ENCODE data around the gene CPSF3.
A peak's percentile ranks its signal among the peaks of the same experiment; 100 is the strongest.

CPSF3 gene

DNA sequence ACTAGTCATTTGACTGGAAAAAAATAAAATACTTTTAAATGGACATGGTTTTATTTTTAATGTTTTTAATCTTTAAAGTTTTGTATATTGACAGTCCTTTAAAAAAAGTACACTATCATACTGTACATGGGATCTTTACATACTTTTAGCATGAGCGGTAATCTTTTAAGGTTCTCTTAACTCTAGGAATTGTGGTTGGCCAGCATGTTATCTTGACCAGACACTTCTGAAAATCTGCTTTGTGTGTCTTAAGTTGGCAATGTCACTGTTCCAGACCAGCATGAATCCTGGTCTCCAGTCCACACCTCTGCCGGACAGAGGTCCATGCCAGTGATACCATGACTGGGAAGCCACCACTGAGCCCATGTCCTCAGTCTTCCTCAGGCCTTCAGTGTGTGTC is 17.8 kb upstream of the CPSF3 start:
- DNase-seq (ENCODE audit: low spot score): peak; percentile 28
- Histone ChIP-seq H3K4me3 (no peak overlapping the region), H3K27ac (no peak overlapping the region)
- TF ChIP-seq, protein P1, sequence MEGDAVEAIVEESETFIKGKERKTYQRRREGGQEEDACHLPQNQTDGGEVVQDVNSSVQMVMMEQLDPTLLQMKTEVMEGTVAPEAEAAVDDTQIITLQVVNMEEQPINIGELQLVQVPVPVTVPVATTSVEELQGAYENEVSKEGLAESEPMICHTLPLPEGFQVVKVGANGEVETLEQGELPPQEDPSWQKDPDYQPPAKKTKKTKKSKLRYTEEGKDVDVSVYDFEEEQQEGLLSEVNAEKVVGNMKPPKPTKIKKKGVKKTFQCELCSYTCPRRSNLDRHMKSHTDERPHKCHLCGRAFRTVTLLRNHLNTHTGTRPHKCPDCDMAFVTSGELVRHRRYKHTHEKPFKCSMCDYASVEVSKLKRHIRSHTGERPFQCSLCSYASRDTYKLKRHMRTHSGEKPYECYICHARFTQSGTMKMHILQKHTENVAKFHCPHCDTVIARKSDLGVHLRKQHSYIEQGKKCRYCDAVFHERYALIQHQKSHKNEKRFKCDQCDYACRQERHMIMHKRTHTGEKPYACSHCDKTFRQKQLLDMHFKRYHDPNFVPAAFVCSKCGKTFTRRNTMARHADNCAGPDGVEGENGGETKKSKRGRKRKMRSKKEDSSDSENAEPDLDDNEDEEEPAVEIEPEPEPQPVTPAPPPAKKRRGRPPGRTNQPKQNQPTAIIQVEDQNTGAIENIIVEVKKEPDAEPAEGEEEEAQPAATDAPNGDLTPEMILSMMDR (IDR thresholded peaks at IDR 0.05): no peak

DNA sequence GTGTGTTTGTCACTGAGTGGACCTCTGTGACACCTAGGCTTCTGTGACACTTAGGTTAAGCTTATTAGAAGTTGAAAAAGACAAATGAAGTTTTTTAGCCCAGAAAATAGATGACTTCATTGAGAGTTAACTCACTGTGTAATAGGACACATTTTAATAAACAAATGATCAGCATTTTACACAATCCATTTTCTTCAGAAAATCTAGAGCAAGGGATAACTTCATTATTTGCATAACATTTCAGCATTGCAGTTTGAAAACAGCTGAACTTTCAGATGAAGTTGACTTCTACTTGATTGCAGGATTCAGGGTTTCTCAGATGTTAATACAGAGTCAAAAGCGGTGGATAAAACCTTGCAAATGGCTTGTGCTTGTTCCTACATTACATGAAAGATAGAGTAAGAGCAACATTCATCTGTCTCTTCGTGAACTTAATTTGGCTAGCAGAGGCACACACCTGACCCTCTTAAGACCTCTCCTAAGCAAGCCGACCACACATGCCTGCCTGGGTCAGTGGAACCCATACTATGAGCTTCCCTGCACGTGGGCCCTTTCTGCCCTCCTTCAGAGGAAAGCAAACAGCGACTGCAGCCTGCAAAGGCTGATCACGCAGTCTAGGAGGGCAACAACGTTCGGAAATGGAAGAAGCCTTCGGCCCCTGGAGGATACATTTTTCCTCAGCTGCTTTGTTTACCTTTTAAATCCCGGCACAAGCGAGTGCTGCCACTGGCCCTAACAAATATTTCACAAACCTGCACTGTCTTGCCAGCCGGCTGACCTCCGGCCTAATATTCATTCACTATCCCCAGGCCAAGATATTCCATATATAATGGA is 16.7 kb upstream of the CPSF3 start:
- no peak for DNase-seq (ENCODE audit: low spot score)
- Histone ChIP-seq H3K27ac (no peak overlapping the region), H3K4me3 (no peak overlapping the region)
- TF ChIP-seq, protein P1 (IDR thresholded peaks at IDR 0.05): no peak

DNA sequence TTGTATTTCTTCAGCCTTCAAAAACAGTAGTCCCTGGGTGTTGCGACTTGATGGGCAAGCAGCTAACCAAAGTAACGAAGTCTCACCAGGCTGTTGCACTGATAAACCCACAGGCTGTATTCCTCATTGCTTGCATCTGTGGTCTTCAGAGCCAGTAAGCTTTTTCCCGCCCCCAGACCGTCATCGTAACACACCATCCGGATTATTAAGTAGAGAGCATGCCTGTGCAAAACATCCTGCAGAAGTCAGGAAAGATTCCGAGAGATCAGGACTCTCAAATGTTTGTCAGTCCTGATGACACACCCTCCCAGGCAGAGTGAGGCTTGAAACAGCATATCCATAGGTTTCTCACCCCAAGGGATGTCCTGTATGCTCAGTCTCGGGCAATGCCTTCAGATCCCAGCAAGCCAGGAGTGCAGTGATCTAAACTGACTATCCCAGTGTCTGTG is 16.1 kb upstream of the CPSF3 start:
- Histone ChIP-seq H3K4me3 (no peak overlapping the region), H3K27ac (no peak overlapping the region)
- TF ChIP-seq, protein P1 (IDR thresholded peaks at IDR 0.05): no peak
- DNase-seq (ENCODE audit: low spot score): no peak

DNA sequence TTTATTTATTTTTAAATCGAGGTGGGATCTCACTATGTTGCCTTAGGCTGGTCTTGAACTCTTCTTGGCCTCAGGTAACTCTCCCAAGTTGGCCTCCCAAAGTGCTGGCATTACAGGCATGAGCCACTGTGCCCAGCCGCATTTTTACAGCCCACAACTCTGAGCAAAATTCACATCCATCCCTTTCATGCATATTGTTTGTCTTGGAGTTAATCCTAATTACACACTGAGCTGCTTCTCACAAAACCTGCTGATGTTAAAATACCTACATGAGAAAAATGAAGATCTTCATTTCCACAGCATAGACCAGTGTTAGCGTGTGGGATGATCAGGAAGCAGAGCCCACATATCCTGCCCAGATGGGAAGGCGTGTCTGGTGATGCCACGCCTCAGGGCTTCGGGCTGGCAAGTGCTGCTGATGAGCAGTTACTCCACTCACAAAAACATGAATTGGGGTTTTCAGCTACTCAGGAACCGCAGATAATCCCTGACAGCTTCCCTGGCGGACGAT is 14.8 kb upstream of the CPSF3 start:
- Histone ChIP-seq H3K4me3 (no peak overlapping the region), H3K27ac (no peak overlapping the region)
- no peak for DNase-seq (ENCODE audit: low spot score)
- TF ChIP-seq, protein P1 (IDR thresholded peaks at IDR 0.05): no peak

DNA sequence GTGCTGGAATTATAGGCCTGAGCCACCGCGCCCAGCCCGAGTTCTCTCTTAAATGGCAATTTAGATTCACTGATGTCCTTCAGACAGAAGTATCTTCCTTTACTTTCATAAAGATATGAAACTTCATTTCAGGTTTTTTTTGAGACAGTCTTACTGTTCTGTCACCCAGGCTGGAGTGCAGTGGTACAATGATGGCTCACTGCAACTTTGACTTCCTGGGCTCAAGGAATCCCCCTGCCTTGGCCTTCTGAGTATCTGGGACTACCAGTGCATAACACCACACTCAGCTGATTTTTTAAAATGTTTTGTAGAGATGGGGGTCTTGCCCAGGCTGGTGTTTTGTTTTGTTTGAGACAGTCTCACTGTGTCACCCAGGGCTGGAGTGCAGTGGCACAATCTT is 13.3 kb upstream of the CPSF3 start:
- Histone ChIP-seq H3K27ac (no peak overlapping the region), H3K4me3 (no peak overlapping the region)
- DNase-seq (ENCODE audit: low spot score): no peak
- TF ChIP-seq, protein P1 (IDR thresholded peaks at IDR 0.05): no peak

DNA sequence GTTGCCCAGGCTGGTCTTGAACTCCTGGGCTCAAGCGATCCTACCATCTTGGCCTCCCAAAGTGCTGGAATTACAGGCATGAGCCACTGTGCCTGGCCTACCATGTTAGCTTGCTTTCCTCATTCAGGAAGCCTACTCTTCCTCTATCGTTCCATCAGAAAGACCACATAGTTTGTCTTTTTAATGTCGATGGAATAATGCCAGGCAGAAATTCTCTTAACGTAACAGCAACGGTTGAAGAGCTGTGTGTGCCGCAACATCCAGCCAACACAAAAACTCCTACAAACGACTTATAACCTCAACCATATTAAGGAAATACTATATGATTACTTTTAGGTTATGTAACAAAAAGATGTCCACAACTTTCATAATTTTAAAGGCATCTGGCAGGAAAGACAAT is 10.7 kb upstream of the CPSF3 start:
- no peak for DNase-seq (ENCODE audit: low spot score)
- TF ChIP-seq, protein P1 (IDR thresholded peaks at IDR 0.05): no peak
- no peak overlapping the region for H3K27ac ChIP-seq
- H3K4me3 ChIP-seq: no peak overlapping the region

Measured in coronary artery (tissue), 2 donors.